Measurements from ENCODE around the gene DHRS7C.

The DHRS7C gene

GRCh38 chr17:9802294-9802693 is 10.9 kb upstream of the DHRS7C start:
- TF ChIP-seq POLR2AphosphoS5 (IDR thresholded peaks at IDR 0.05; ENCODE audit: low read depth, low read length) (no peak), FOXP2 (optimal IDR thresholded peaks at IDR 0.05; ENCODE audit: borderline replicate concordance, extremely low read depth, extremely low read length, insufficient read depth) (no peak), REST (IDR thresholded peaks at IDR 0.05; ENCODE audit: insufficient read depth in 1 of 2, low read depth in 2 of 2, low read length in 2 of 2) (no peak), SIN3A (IDR thresholded peaks at IDR 0.05; ENCODE audit: borderline replicate concordance, insufficient read depth, low read length) (no peak), TAF1 (IDR thresholded peaks at IDR 0.05; ENCODE audit: borderline replicate concordance, insufficient read depth, low read length) (no peak)

GRCh38 chr17:9801505-9801904 is 10.1 kb upstream of the DHRS7C start:
- TF ChIP-seq FOXP2 (optimal IDR thresholded peaks at IDR 0.05; ENCODE audit: borderline replicate concordance, extremely low read depth, extremely low read length, insufficient read depth) (no peak), POLR2AphosphoS5 (IDR thresholded peaks at IDR 0.05; ENCODE audit: low read depth, low read length) (no peak), SIN3A (IDR thresholded peaks at IDR 0.05; ENCODE audit: borderline replicate concordance, insufficient read depth, low read length) (no peak), TAF1 (IDR thresholded peaks at IDR 0.05; ENCODE audit: borderline replicate concordance, insufficient read depth, low read length) (no peak), REST (IDR thresholded peaks at IDR 0.05; ENCODE audit: insufficient read depth in 1 of 2, low read depth in 2 of 2, low read length in 2 of 2) (no peak)

GRCh38 chr17:9798724-9799123 is 7.3 kb upstream of the DHRS7C start:
- TF ChIP-seq SIN3A (IDR thresholded peaks at IDR 0.05; ENCODE audit: borderline replicate concordance, insufficient read depth, low read length) (no peak), POLR2AphosphoS5 (IDR thresholded peaks at IDR 0.05; ENCODE audit: low read depth, low read length) (no peak), REST (IDR thresholded peaks at IDR 0.05; ENCODE audit: insufficient read depth in 1 of 2, low read depth in 2 of 2, low read length in 2 of 2) (no peak), TAF1 (IDR thresholded peaks at IDR 0.05; ENCODE audit: borderline replicate concordance, insufficient read depth, low read length) (no peak)

GRCh38 chr17:9798008-9798407 is 6.6 kb upstream of the DHRS7C start:
- TF ChIP-seq POLR2AphosphoS5 (IDR thresholded peaks at IDR 0.05; ENCODE audit: low read depth, low read length) (no peak), SIN3A (IDR thresholded peaks at IDR 0.05; ENCODE audit: borderline replicate concordance, insufficient read depth, low read length) (no peak), FOXP2 (optimal IDR thresholded peaks at IDR 0.05; ENCODE audit: borderline replicate concordance, extremely low read depth, extremely low read length, insufficient read depth) (no peak), REST (IDR thresholded peaks at IDR 0.05; ENCODE audit: insufficient read depth in 1 of 2, low read depth in 2 of 2, low read length in 2 of 2) (no peak), TAF1 (IDR thresholded peaks at IDR 0.05; ENCODE audit: borderline replicate concordance, insufficient read depth, low read length) (no peak)
